Endothelial cell of umbilical vein (primary cell): ENCODE measurements around the gene IL17F. TPM values are rescaled to one million over a fixed set of nuclear protein-coding genes. Genes with fewer than 3 reads are reported as not detected.

ENCODE experiments used
- BruUV-seq: library from RNA; stranded (reverse); fragments of 400-500 nt; replicated peaks from 2 replicates; lab custom pipeline; 2021; lab: Mats Ljungman, UMichigan
- CTCF ChIA-PET: fragments of 300-600, 350-600 bp; sonication (Branson Sonifier 250); formaldehyde crosslinking; loops from one replicate; lab custom pipeline; 2021; ENCODE audit warnings: antibody characterized with exemption, inconsistent platforms; lab: Charles Lee
- POLR2A ChIA-PET: fragments of 300-600, 350-600 bp; sonication (Branson Sonifier 250); formaldehyde crosslinking; loops from one replicate; lab custom pipeline; 2021; ENCODE audit warnings: antibody characterized with exemption, inconsistent platforms; lab: Charles Lee
- DNase-seq: peaks from one replicate; pipeline ENCODE4 v3.0.0-alpha.2; 2011; ENCODE audit warnings: low read depth, low spot score
- FAIRE-seq: peaks from 2 replicates; lab custom pipeline; 2011; peaks lifted over from hg19 to GRCh38; lab: Jason Lieb, UNC
- H2AFZ ChIP-seq: 2 replicates; pipeline ENCODE4 v1.6.0; 2012; ENCODE audit warnings: low read depth, low read length, control low read depth, inconsistent platforms
- H3K27ac ChIP-seq: 2 replicates; pipeline ENCODE4 v1.5.1; 2011; ENCODE audit warnings: low read depth, mild to moderate bottlenecking, control low read depth, low read length, moderate library complexity; ENCODE audit not compliant: insufficient read depth
- H3K27me3 ChIP-seq, 2 experiments: 2 replicates each; pipeline versions ENCODE4 v1.6.0 to v1.6.1; 2011; ENCODE audit warnings: low read length in 2 of 2, mixed read lengths in 1 of 2; ENCODE audit not compliant: control insufficient read depth in 2 of 2, insufficient read depth in 2 of 2
- H3K36me3 ChIP-seq, 2 experiments: 2 replicates in 1 of 2; 3 replicates in 1 of 2; pipeline ENCODE4 v1.5.1; 2011; ENCODE audit warnings: low read length in 2 of 2, mild to moderate bottlenecking in 1 of 2, moderate library complexity in 1 of 2; ENCODE audit not compliant: control insufficient read depth in 2 of 2, insufficient read depth in 2 of 2; ENCODE audit errors: extremely low read depth in 1 of 2
- H3K4me1 ChIP-seq: 3 replicates; pipeline ENCODE4 v1.5.1; 2011; ENCODE audit warnings: mild to moderate bottlenecking, low read length; ENCODE audit not compliant: control insufficient read depth, insufficient read depth; ENCODE audit errors: extremely low read depth
- H3K4me2 ChIP-seq: 2 replicates; pipeline ENCODE4 v1.6.1; 2011; ENCODE audit warnings: low read length, control low read depth, mixed read lengths; ENCODE audit not compliant: insufficient read depth
- H3K4me3 ChIP-seq, 3 experiments: fragments of 200-600 bp in 1 of 3; sonication (generic), shearing (Covaris generic) in 1 of 3; replicated peaks in 1 of 3; 2 replicates each; pipeline ENCODE4 v1.5.1; 2011 to 2016; ENCODE audit warnings: control low read depth in 3 of 3, low read length in 3 of 3, mild to moderate bottlenecking in 2 of 3, inconsistent platforms in 1 of 3, low read depth in 1 of 3, moderate library complexity in 1 of 3; ENCODE audit not compliant: insufficient read depth in 1 of 3
- H3K79me2 ChIP-seq: 2 replicates; pipeline ENCODE4 v1.6.0; 2012; ENCODE audit warnings: low read length, inconsistent platforms; ENCODE audit not compliant: control insufficient read depth, insufficient read depth
- H3K9ac ChIP-seq: replicated peaks from 2 replicates; pipeline ENCODE3; 2011; ENCODE audit warnings: low read length, control low read depth; ENCODE audit not compliant: insufficient read depth; ENCODE audit errors: extremely low read depth
- H3K9me1 ChIP-seq: replicated peaks from 3 replicates; pipeline ENCODE4 v1.6.0; 2011; ENCODE audit warnings: mild to moderate bottlenecking, low read length; ENCODE audit not compliant: control insufficient read depth, insufficient read depth; ENCODE audit errors: extremely low read depth
- H3K9me3 ChIP-seq: replicated peaks from 2 replicates; pipeline ENCODE4 v1.5.1; 2012; ENCODE audit warnings: low read length, inconsistent platforms; ENCODE audit not compliant: control insufficient read depth, insufficient read depth
- H4K20me1 ChIP-seq: replicated peaks from 2 replicates; pipeline ENCODE3; 2011; ENCODE audit warnings: mild to moderate bottlenecking, low read length; ENCODE audit not compliant: control insufficient read depth, insufficient read depth; ENCODE audit errors: extremely low read depth
- CTCF ChIP-seq, 2 donors: IDR thresholded peaks; 1 replicate in 1 of 2; 2 replicates in 1 of 2; pipeline ENCODE4 v1.5.1; 2011; ENCODE audit warnings: low read length in 2 of 2, mild to moderate bottlenecking in 2 of 2, moderate library complexity in 2 of 2, control low read depth in 1 of 2, inconsistent platforms in 1 of 2, low read depth in 1 of 2; ENCODE audit not compliant: insufficient read depth in 1 of 2; ENCODE audit errors: extremely low read depth in 1 of 2
- EZH2 ChIP-seq: IDR thresholded peaks from 2 replicates; pipeline ENCODE4 v1.6.1; 2012; ENCODE audit warnings: borderline replicate concordance, low read depth, mild to moderate bottlenecking, moderate library complexity, low read length, inconsistent platforms; ENCODE audit not compliant: severe bottlenecking
- FOS ChIP-seq: IDR thresholded peaks from 2 replicates; pipeline ENCODE4 v1.6.1; 2011; ENCODE audit warnings: mild to moderate bottlenecking, low read length, moderate library complexity, borderline replicate concordance; ENCODE audit not compliant: insufficient read depth
- GATA2 ChIP-seq: IDR thresholded peaks from 2 replicates; pipeline ENCODE4 v1.7.0; 2011; ENCODE audit warnings: low read depth, mild to moderate bottlenecking, moderate library complexity, mixed read lengths, low read length; ENCODE audit not compliant: insufficient read length, insufficient read depth
- JUN ChIP-seq: IDR thresholded peaks from 2 replicates; pipeline ENCODE4 v1.6.1; 2011; ENCODE audit warnings: borderline replicate concordance, low read depth; ENCODE audit not compliant: insufficient read length, insufficient read depth
- MAX ChIP-seq: IDR thresholded peaks from 2 replicates; pipeline ENCODE4 v1.6.1; 2011; ENCODE audit not compliant: insufficient read depth, insufficient read length
- MYC ChIP-seq: IDR thresholded peaks from one replicate; pipeline ENCODE4 v1.6.1; 2011; ENCODE audit warnings: mild to moderate bottlenecking, low read depth, low read length
- POLR2A ChIP-seq: IDR thresholded peaks from 2 replicates; pipeline ENCODE4 v1.6.1; 2012; ENCODE audit warnings: low read depth, mild to moderate bottlenecking, control low read depth, low read length
- POLR2AphosphoS5 ChIP-seq: IDR thresholded peaks from 2 replicates; pipeline ENCODE4 v1.6.1; 2012; ENCODE audit warnings: low read depth, mild to moderate bottlenecking, control low read depth, low read length, moderate library complexity; ENCODE audit not compliant: insufficient read depth
- dilution Hi-C: fragments of 300-500 bp; cut with MboI; formaldehyde crosslinking; loops from one replicate; pipeline ENCODE4 v1.15.0; 2019; ENCODE audit warnings: low sequenced_read_pairs; ENCODE audit not compliant: extremely low pct_ligation_motif_present
- intact Hi-C: fragments of 100-400 bp; cut with micrococcal nuclease; formaldehyde crosslinking; loops from one replicate; pipeline ENCODE4 v1.10.0; 2022
- polyA plus RNA-seq, 4 experiments: library from polyadenylated mRNA; depleted of rRNA in 3 of 4; stranded (reverse) in 3 of 4; unstranded in 1 of 4; fragments of >200 nt; gene quantifications; 2 replicates each; pipeline versions ENCODE4 v1.2.1 to v1.2.3, GENCODE V29; 2011 to 2012; ENCODE audit warnings: missing spikeins in 1 of 4
- total RNA-seq: library from RNA; stranded (reverse); gene quantifications from 2 replicates; pipeline ENCODE4 v1.2.3, GENCODE V29; 2021

The IL17F gene
- total and polyA plus RNA-seq, 2 donors (not counting 3 experiments of a cell fraction or from before 2014, with no cell fraction given): not detected

GRCh38 chr6:52227495-52227894 is 16.8 kb downstream of the IL17F start:
- Histone ChIP-seq H3K4me3 (no peak overlapping the region), H3K9ac (no peak overlapping the region), H3K27me3 (no peaks in the 10 kb centered on the region), H4K20me1 (no peaks in the 10 kb centered on the region), H3K9me1 (no peaks in the 10 kb centered on the region), H3K9me3 (no peaks in the 10 kb centered on the region), H3K79me2 (no peaks in the 10 kb centered on the region), H3K36me3 (no peaks in the 10 kb centered on the region), H2AFZ (no peak overlapping the region), H3K4me2 (no peak overlapping the region), H3K27ac (no peak overlapping the region), H3K4me1 (no peaks in the 10 kb centered on the region)
- CTCF ChIA-PET: no interaction called here
- dilution Hi-C loops (no loop called here), intact Hi-C loops (no loop called here)
- FAIRE-seq: no peak
- TF ChIP-seq CTCF (IDR thresholded peaks at IDR 0.05; ENCODE audit: extremely low read depth in 1 of 2, insufficient read depth in 1 of 2, low read depth in 1 of 2, low read length in 2 of 2) (no peak), EZH2 (no peak), GATA2 (no peak), JUN (no peak)
- POLR2A ChIA-PET: no interaction called here
- DNase-seq: no peak
- BruUV-seq: no TSS peak

- no TSS peak for BruUV-seq
- Histone ChIP-seq H3K9me3 (no peaks in the 10 kb centered on the region), H3K79me2 (no peaks in the 10 kb centered on the region), H2AFZ (no peak overlapping the region), H3K36me3 (no peaks in the 10 kb centered on the region), H3K4me3 (no peak overlapping the region), H3K27ac (no peak overlapping the region), H3K9me1 (no peaks in the 10 kb centered on the region), H3K4me2 (no peak overlapping the region), H3K27me3 (no peaks in the 10 kb centered on the region), H3K9ac (no peak overlapping the region), H4K20me1 (no peaks in the 10 kb centered on the region), H3K4me1 (no peaks in the 10 kb centered on the region)
- dilution Hi-C loops: no loop called here
- DNase-seq: no peak
- FAIRE-seq: no peak
- ChIA-PET CTCF (no interaction called here), POLR2A (no interaction called here)
- TF ChIP-seq POLR2AphosphoS5 (no peak), FOS (no peak), EZH2 (no peak), MYC (no peak), GATA2 (no peak), MAX (no peak), POLR2A (no peak), CTCF (IDR thresholded peaks at IDR 0.05; ENCODE audit: extremely low read depth in 1 of 2, insufficient read depth in 1 of 2, low read depth in 1 of 2, low read length in 2 of 2) (no peak), JUN (no peak)
- intact Hi-C loops: no loop called here
Observed at GRCh38 chr6:52221302-52221701, 23.0 kb downstream of the IL17F start.
